ENCODE data around the gene MAD2L2.

GRCh38 chr1:11648039-11648438 lies 32.9 kb downstream of the MAD2L2 start:
- no peak for TF ChIP-seq SIN3A (IDR thresholded peaks at IDR 0.05; ENCODE audit: borderline replicate concordance, insufficient read depth, low read length)
- TF ChIP-seq REST (IDR thresholded peaks at IDR 0.05; ENCODE audit: insufficient read depth in 1 of 2, low read depth in 2 of 2, low read length in 2 of 2), result no peak
- no peak for TF ChIP-seq POLR2AphosphoS5 (IDR thresholded peaks at IDR 0.05; ENCODE audit: low read depth, low read length)
- no peak for TF ChIP-seq TAF1 (IDR thresholded peaks at IDR 0.05; ENCODE audit: borderline replicate concordance, insufficient read depth, low read length)
- TF ChIP-seq FOXP2 (optimal IDR thresholded peaks at IDR 0.05; ENCODE audit: borderline replicate concordance, extremely low read depth, extremely low read length, insufficient read depth), result no peak

All from PFSK-1 (cell line).